ENCODE data around the gene ST6GAL1. TPM values are rescaled to one million over a fixed set of nuclear protein-coding genes. Genes with fewer than 3 reads are reported as not detected.
"Not testable (repeated sequence)": the region's sequence is repeated elsewhere in the genome, so short reads cannot be mapped to it uniquely, and the experiment has no call there.

Gene ST6GAL1
- total and polyA plus RNA-seq, 2 of the 13 experiments (the other 11 are each of a cell fraction or from before 2014, with no cell fraction given) = 79.9 to 164 TPM

- TF ChIP-seq STAT6 (CRISPR knock-in tag; IDR thresholded peaks at IDR 0.05; ENCODE audit: borderline replicate concordance) = peak; percentile 81; the same call in 1 of the 2 replicates
- TF ChIP-seq NFIC (IDR thresholded peaks at IDR 0.05; ENCODE audit: low read length) = peak; percentile 79; the same call in 1 of the 2 replicates
- 0 out of 2 replicates have a peak, but pooled peaks have one; percentile 58 for TF ChIP-seq ZNF644 (CRISPR knock-in tag; IDR thresholded peaks at IDR 0.05; ENCODE audit: low read depth)
- TF ChIP-seq NFKBIZ (CRISPR knock-in tag; IDR thresholded peaks at IDR 0.05) = peak; percentile 51; the same call in 1 of the 2 replicates
- TF ChIP-seq POGK (CRISPR knock-in tag; conservative IDR thresholded peaks at IDR 0.05) = 0 out of 2 replicates have a peak, but pooled peaks have one; percentile 52
- TF ChIP-seq MED1 (CRISPR knock-in tag; IDR thresholded peaks at IDR 0.05) = peak; percentile 76
- TF ChIP-seq CEBPG (CRISPR knock-in tag; IDR thresholded peaks at IDR 0.05) = peak; percentile 93
- TF ChIP-seq HNF4A (CRISPR knock-in tag; IDR thresholded peaks at IDR 0.05) = peak; percentile 95
- TF ChIP-seq HOMEZ (CRISPR knock-in tag; IDR thresholded peaks at IDR 0.05; ENCODE audit: low read depth) = peak; percentile 86; the same call in 1 of the 2 replicates
- peak; percentile 45; the same call in 1 of the 2 replicates for TF ChIP-seq NKX3-1 (CRISPR knock-in tag; IDR thresholded peaks at IDR 0.05)
- peak; percentile 60 for TF ChIP-seq LCORL (IDR thresholded peaks at IDR 0.05)
- not testable (repeated sequence) for TF ChIP-seq LCORL (CRISPR knock-in tag; IDR thresholded peaks at IDR 0.05)
- peak; percentile 51; the same call in 1 of the 2 replicates for TF ChIP-seq ZMYM2 (CRISPR knock-in tag; IDR thresholded peaks at IDR 0.05)
- peak; percentile 88 for TF ChIP-seq ZGPAT (CRISPR knock-in tag; IDR thresholded peaks at IDR 0.05)
- 0 out of 2 replicates have a peak, but pooled peaks have one; percentile 48 for TF ChIP-seq ZNF280D (CRISPR knock-in tag; IDR thresholded peaks at IDR 0.05)
- peak; percentile 98 for TF ChIP-seq ARID5B (CRISPR knock-in tag; IDR thresholded peaks at IDR 0.05)
Observed at GRCh38 chr3:186907075-186907474, 23.3 kb upstream of the ST6GAL1 start (continued).

All from HepG2 (cell line).